Skeletal muscle tissue (tissue), 4 donors: ENCODE measurements around the gene USP6NL. TPM values are rescaled to one million over a fixed set of nuclear protein-coding genes. Genes with fewer than 3 reads are reported as not detected.

Source experiments
- H3K27ac ChIP-seq: one replicate; pipeline ENCODE4 v1.7.0; 2013; ENCODE audit warnings: mild to moderate bottlenecking, low read depth, low read length, inconsistent platforms
- H3K27me3 ChIP-seq, 3 donors: one replicate each; pipeline ENCODE4 v1.7.0; 2013; ENCODE audit warnings: low read length in 3 of 3; ENCODE audit not compliant: control insufficient read depth in 3 of 3, insufficient read depth in 3 of 3
- H3K36me3 ChIP-seq, 3 donors: one replicate each; pipeline ENCODE4 v1.7.0; 2013; ENCODE audit warnings: low read length in 3 of 3; ENCODE audit not compliant: control insufficient read depth in 3 of 3, insufficient read depth in 3 of 3
- H3K4me1 ChIP-seq, 3 donors: one replicate each; pipeline ENCODE4 v1.7.0; 2013; ENCODE audit warnings: low read length in 3 of 3, mild to moderate bottlenecking in 3 of 3; ENCODE audit not compliant: control insufficient read depth in 3 of 3, insufficient read depth in 3 of 3
- H3K4me3 ChIP-seq, 3 donors: one replicate each; pipeline ENCODE4 v1.7.0; 2013; ENCODE audit warnings: low read length in 3 of 3
- H3K9ac ChIP-seq, 3 donors: one replicate each; pipeline ENCODE4 v1.7.0; 2013; ENCODE audit warnings: low read length in 3 of 3, mild to moderate bottlenecking in 3 of 3, moderate library complexity in 2 of 3, low read depth in 1 of 3
- H3K9me3 ChIP-seq, 3 donors: one replicate each; pipeline ENCODE4 v1.7.0; 2013; ENCODE audit warnings: low read length in 3 of 3; ENCODE audit not compliant: control insufficient read depth in 3 of 3
- total RNA-seq: library from RNA; depleted of rRNA; stranded (reverse); fragments of >200 nt; gene quantifications from one replicate; pipeline ENCODE4 v1.2.3, GENCODE V29; 2014
- donor health status: Osteomylitis.

The USP6NL gene
- total RNA-seq, 1 donor from 2014 or later, result 4.7 TPM

- Histone ChIP-seq H3K9me3 (no peaks in the 10 kb centered on the region), H3K27ac (no peak overlapping the region), H3K9ac (no peak overlapping the region), H3K4me1 (no peaks in the 10 kb centered on the region), H3K4me3 (no peak overlapping the region), H3K27me3 (no peaks in the 10 kb centered on the region), H3K36me3 (no peaks in the 10 kb centered on the region)
Observed at GRCh38 chr10:11527068-11527467, 84.4 kb downstream of the USP6NL start.

- Histone ChIP-seq H3K36me3 (no peaks in the 10 kb centered on the region), H3K27me3 (no peaks in the 10 kb centered on the region), H3K9ac (no peak overlapping the region), H3K4me3 (no peak overlapping the region), H3K9me3 (no peaks in the 10 kb centered on the region), H3K4me1 (no peaks in the 10 kb centered on the region), H3K27ac (peak overlapping the region; percentile 1)
Observed at GRCh38 chr10:11525503-11525902, 85.9 kb downstream of the USP6NL start.

DNA sequence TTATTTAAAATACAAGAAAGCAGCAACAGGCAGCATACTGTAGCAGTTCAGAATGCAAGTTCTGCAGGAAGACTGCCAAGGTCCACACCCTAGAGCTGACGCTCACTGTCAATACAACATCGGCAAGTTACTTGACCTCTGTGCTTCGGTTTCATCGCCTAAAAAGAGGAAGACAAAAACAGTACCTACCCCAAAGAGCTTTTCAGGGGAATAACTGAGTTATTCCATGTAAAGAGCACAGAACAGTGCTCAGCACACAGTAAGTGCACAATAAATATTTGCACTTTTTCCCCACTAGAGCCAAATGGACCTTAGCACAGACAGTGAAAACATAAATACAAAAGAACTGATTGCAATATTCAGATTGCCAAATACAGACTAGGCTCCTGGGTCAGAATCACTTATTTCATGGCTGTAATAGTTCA lies 88.6 kb downstream of the USP6NL start:
- H3K4me3 ChIP-seq, result no peak overlapping the region
- H3K27me3 ChIP-seq, result no peaks in the 10 kb centered on the region
- H3K27ac ChIP-seq, result no peak overlapping the region
- no peaks in the 10 kb centered on the region for H3K9me3 ChIP-seq
- H3K4me1 ChIP-seq, result no peaks in the 10 kb centered on the region
- H3K9ac ChIP-seq, result no peak overlapping the region
- peaks cover 0 to 1% (median 0%) of the 10 kb centered on the region in 3 donors for H3K36me3 ChIP-seq

DNA sequence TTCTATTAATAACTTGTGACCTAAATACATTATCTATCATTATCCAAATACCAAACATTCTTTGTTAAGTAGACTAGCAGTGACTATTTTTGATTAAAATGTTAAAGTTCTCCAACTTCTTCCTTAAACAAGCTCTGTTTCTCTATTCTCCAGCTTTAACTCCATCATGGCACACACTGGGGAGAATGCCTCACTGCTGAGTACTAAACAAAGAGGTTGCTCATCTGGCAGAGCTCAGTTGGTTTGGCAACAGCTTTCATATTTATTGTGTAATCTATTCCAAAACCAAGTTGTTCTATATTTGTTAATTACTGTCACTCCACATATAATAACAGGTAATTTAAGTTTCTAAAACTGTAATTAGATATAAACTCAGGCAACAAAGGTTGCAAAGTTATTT lies 89.6 kb downstream of the USP6NL start:
- no peak overlapping the region for H3K9ac ChIP-seq
- no peaks in the 10 kb centered on the region for H3K27me3 ChIP-seq
- no peak overlapping the region for H3K27ac ChIP-seq
- H3K4me1 ChIP-seq, result no peaks in the 10 kb centered on the region
- no peak overlapping the region for H3K4me3 ChIP-seq
- H3K36me3 ChIP-seq, result peaks cover 0 to 1% (median 0%) of the 10 kb centered on the region in 3 donors
- H3K9me3 ChIP-seq, result no peaks in the 10 kb centered on the region

DNA sequence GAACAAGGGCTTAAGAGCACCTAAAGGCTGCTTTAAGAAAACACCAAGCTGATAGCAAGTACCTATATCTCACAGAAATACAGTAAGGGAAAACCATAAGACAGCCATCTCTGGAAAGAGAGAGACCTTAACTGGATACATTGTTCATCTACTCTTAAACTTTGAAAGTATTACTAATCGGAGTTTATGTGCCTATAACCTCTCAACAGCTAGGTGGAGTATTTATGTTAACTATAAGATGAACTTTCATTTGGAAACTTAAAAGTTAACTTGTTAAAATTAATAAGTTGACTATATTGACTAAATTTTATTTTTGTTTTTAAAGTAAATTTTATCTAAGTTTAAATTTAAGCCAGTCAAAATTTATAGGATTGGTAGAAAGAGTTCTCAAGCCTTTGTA lies 90.6 kb downstream of the USP6NL start:
- no peaks in the 10 kb centered on the region for H3K27me3 ChIP-seq
- peaks cover 0 to 1% (median 0%) of the 10 kb centered on the region in 3 donors for H3K36me3 ChIP-seq
- H3K27ac ChIP-seq, result no peak overlapping the region
- no peak overlapping the region for H3K9ac ChIP-seq
- H3K9me3 ChIP-seq, result no peaks in the 10 kb centered on the region
- H3K4me1 ChIP-seq, result no peaks in the 10 kb centered on the region
- H3K4me3 ChIP-seq, result no peak overlapping the region

- no peaks in the 10 kb centered on the region for H3K9me3 ChIP-seq
- H3K4me3 ChIP-seq, result no peak overlapping the region
- no peak overlapping the region for H3K27ac ChIP-seq
- no peaks in the 10 kb centered on the region for H3K4me1 ChIP-seq
- H3K9ac ChIP-seq, result no peak overlapping the region
- H3K27me3 ChIP-seq, result no peaks in the 10 kb centered on the region
- peaks cover 0 to 1% (median 0%) of the 10 kb centered on the region in 3 donors for H3K36me3 ChIP-seq
Observed at GRCh38 chr10:11517150-11517549, 94.3 kb downstream of the USP6NL start.

- no peak overlapping the region for H3K27ac ChIP-seq
- H3K36me3 ChIP-seq, result peaks cover 0 to 1% (median 0%) of the 10 kb centered on the region in 3 donors
- H3K27me3 ChIP-seq, result no peaks in the 10 kb centered on the region
- H3K4me1 ChIP-seq, result no peaks in the 10 kb centered on the region
- no peaks in the 10 kb centered on the region for H3K9me3 ChIP-seq
- no peak overlapping the region for H3K4me3 ChIP-seq
- no peak overlapping the region for H3K9ac ChIP-seq
Observed at GRCh38 chr10:11516431-11516746, 95.1 kb downstream of the USP6NL start.

- Histone ChIP-seq H3K9ac (no peak overlapping the region), H3K4me3 (no peak overlapping the region), H3K27me3 (no peaks in the 10 kb centered on the region), H3K4me1 (no peaks in the 10 kb centered on the region), H3K27ac (no peak overlapping the region), H3K36me3 (peaks cover 0 to 1% (median 0%) of the 10 kb centered on the region in 3 donors), H3K9me3 (no peaks in the 10 kb centered on the region)
Observed at GRCh38 chr10:11515596-11516430, 95.6 kb downstream of the USP6NL start.

DNA sequence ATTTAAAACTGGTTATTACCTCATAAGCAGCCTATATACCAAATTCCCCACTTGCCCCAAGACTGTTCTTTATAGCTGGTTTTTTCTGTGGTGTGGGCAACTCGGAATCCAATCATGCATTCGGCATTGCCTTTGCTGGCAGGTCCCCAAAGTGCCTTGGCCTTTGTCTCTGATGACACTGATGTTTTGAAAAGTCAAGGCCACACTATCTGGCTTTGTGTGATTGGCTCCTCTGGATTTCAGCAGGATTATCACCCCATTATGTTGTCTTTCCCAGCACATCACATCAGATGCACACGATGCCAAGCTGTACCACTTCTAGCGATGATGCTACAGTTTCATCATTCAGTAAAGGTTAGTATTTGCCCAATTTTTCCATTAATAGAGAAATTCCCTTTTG lies 97.7 kb downstream of the USP6NL start:
- H3K4me3 ChIP-seq, result no peak overlapping the region
- no peaks in the 10 kb centered on the region for H3K9me3 ChIP-seq
- no peaks in the 10 kb centered on the region for H3K27me3 ChIP-seq
- no peak overlapping the region for H3K9ac ChIP-seq
- H3K36me3 ChIP-seq, result no peaks in the 10 kb centered on the region
- no peaks in the 10 kb centered on the region for H3K4me1 ChIP-seq
- no peak overlapping the region for H3K27ac ChIP-seq

DNA sequence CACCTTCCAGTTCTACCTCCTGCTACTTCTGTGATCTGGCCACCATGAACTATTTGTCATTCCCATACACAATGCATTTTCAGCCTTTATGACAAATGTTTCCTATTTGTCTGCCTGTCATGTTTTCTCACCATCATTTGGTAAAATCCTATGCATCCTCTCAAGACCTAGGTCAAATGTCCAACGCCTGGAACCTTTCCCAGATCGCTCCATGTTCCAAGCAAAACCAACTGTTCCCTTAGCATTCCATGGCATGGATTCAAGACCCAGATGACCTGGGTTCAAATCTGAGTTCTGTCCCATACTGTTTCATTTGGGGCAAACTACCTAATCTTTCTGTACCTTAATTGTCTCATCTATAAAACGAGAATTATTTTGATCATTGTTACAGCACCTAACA lies 98.9 kb downstream of the USP6NL start:
- Histone ChIP-seq H3K27me3 (no peaks in the 10 kb centered on the region), H3K27ac (no peak overlapping the region), H3K9me3 (no peaks in the 10 kb centered on the region), H3K4me1 (no peaks in the 10 kb centered on the region), H3K9ac (no peak overlapping the region), H3K4me3 (no peak overlapping the region), H3K36me3 (peaks cover 0 to 3% (median 0%) of the 10 kb centered on the region in 3 donors)
